Cardiac fibroblast (primary cell): ENCODE data around the gene DPP9.
"Not testable (repeated sequence)": the region's sequence is repeated elsewhere in the genome, so short reads cannot be mapped to it uniquely, and the experiment has no call there.

ENCODE experiments used
- DNase-seq, 2 donors: peaks; one replicate each; pipeline versions ENCODE4 v3.0.0 to v3.0.0-alpha.2; 2010; ENCODE audit warnings: low read depth in 2 of 2
- H3K4me3 ChIP-seq, 2 donors: replicated peaks in 1 of 2; 1 replicate in 1 of 2; 2 replicates in 1 of 2; pipeline ENCODE4 v1.5.1; 2011; ENCODE audit warnings: low read depth in 2 of 2, low read length in 2 of 2, mild to moderate bottlenecking in 2 of 2, moderate library complexity in 1 of 2
- CTCF ChIP-seq: IDR thresholded peaks from one replicate; pipeline ENCODE4 v1.5.1; 2011; ENCODE audit warnings: low read depth, mild to moderate bottlenecking, low read length, inconsistent platforms

The DPP9 gene

DNA sequence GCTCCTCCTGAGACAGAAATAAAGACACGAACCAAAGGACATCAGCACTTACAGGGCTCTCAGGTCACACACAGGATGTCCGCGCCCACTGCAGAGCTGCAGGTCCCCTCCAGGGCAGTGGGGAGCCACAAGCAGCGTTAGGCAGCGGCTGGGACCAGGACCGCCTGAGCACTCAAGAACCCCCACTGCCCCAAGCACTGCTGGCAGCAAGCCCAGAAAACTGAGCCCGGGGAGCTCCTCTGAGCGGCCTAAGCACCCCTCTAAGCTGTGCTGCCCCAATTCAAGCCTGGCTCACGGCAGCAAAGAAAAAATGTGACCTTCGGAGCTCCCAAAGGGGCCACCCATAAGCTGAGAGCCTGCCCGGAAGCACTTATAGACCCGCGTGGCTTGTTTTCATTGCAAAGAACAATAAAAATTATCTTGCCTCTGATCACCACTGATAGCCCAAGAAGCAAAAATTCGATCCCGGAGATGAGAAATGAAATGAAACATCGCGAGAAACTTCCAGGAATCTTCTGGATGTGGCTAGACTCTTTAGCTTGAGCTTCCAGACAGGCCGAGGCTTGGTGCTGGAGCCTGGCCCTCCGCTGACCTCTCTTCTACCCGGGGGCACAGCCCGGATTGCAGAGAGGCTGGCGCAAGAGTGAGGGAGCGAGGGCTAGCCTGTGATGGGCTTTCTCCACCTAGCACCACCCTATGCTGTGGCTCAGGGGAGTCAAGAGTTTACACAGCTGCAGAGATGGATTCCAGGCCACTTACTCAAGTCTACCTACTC is 6.3 kb downstream of the DPP9 start:
- no peak for TF ChIP-seq CTCF
- DNase-seq = peak; percentile 24 to 95
- H3K4me3 ChIP-seq = peak overlapping the region in 1 of 2 donors; percentile 43

GRCh38 chr19:4715529-4716221 is 8.0 kb downstream of the DPP9 start:
- no peak for DNase-seq
- no peak overlapping the region for H3K4me3 ChIP-seq
- no peak for TF ChIP-seq CTCF

DNA sequence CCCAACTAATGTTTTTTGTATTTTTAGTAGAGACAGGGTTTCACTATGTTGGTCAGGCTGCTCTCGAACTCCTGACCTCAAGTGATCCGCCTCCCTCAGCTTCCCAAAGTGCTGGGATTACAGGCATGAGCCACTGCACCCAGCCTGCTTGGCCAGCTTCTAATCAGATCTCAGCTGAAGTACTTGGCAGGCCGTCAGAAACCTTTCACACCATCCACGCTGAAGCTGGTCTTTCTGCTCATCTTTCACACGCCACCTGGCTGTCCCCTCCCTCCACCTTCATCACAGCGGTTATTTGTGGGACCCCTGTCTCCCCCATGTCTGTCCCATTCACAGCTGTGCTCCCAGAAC is 8.5 kb downstream of the DPP9 start:
- H3K4me3 ChIP-seq, DNase-seq: not testable (repeated sequence)

- H3K4me3 ChIP-seq = no peak overlapping the region
- no peak for TF ChIP-seq CTCF
- no peak for DNase-seq
Measured at GRCh38 chr19:4714016-4714415, 9.6 kb downstream of the DPP9 start.

DNA sequence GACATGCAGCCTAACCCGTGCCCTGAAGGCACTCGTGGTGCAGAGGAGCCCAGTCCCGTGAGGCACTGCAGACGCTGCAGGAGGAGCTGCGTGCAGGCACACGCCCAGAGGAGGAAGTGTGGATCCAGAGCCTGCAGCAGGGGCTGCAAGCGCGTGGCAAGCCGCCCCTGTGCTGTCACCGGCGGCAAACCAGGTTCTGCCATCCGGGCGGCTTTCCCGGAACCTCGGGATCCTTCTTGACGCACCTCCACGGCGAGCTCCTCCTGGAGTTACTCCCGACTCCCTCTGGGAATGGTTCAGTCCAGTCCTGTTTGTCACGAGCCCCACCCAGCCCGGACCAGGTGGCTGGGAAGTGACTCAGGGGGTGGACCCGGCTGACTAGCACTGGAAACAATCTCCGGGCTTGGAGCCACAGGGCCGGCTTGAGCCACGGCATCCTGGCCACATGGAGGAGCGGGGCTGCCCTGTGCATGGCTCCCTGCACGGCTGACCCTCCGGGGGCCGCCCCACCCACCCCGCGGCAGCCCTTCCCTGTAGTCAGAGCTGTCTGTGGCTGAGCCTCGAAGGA is 10.2 kb downstream of the DPP9 start:
- TF ChIP-seq CTCF = no peak
- H3K4me3 ChIP-seq = peak overlapping the region in 1 of 2 donors; percentile 24
- DNase-seq = peak; percentile 90 to 99

DNA sequence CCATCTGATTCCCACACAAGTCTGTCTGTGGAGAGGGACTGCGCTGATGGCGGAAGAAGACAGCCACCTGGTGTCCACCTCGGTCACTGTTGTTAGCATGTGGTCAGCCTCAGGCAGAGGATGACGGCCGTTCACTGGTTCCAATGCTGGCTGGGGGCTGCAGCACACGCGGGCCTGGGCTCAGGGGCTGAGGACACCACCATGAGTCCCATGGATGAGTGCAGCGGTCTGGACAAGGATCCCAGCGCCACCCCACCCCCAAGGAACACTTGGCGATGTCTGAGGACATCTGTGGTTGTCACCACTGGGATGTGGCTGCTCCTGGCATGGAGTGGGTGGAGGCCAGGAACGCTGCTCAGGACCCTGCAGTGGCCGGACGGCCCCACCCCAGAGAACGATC is 10.9 kb downstream of the DPP9 start:
- no peak overlapping the region for H3K4me3 ChIP-seq

More for the DNA sequence above, 10.9 kb downstream of the DPP9 start:
- no peak for TF ChIP-seq CTCF
- DNase-seq = no peak
